K562 (cell line): ENCODE measurements around the gene DDX46. TPM values are rescaled to one million over a fixed set of nuclear protein-coding genes. Genes with fewer than 3 reads are reported as not detected.
A peak's percentile ranks its signal among the peaks of the same experiment; 100 is the strongest.

Experiments
- BRD4 ChIP-seq: fragments of 200-600 bp; sonication (generic); IDR thresholded peaks from 2 replicates; pipeline ENCODE4 v1.6.1; 2017; ENCODE audit warnings: inconsistent platforms
- CCAR2 ChIP-seq: fragments of 200-400 bp; formaldehyde crosslinking; IDR thresholded peaks from 2 replicates; pipeline ENCODE4 v1.6.1; 2017; ENCODE audit warnings: mild to moderate bottlenecking, low read depth, low read length
- EHMT2 ChIP-seq: fragments of 450-650 bp; IDR thresholded peaks from 2 replicates; pipeline ENCODE4 v1.6.1; 2018; ENCODE audit warnings: antibody characterized with exemption
- ESRRB ChIP-seq: fragments of 250-450 bp; sonication (Bioruptor Pico); IDR thresholded peaks from 2 replicates; pipeline ENCODE4 v1.5.0; 2020; ENCODE audit warnings: mild to moderate bottlenecking, moderate library complexity, borderline replicate concordance
- FIP1L1 ChIP-seq: fragments of 200-400 bp; formaldehyde crosslinking; IDR thresholded peaks from 2 replicates; pipeline ENCODE4 v1.6.1; 2018; ENCODE audit warnings: mild to moderate bottlenecking, low read depth, low read length; ENCODE audit not compliant: poor library complexity, severe bottlenecking
- MIER1 ChIP-seq: fragments of 450-650 bp; IDR thresholded peaks from 2 replicates; pipeline ENCODE4 v1.6.1; 2016; ENCODE audit warnings: antibody characterized with exemption, mild to moderate bottlenecking, low read depth
- NCOR1 ChIP-seq: fragments of 450-650 bp; IDR thresholded peaks from 2 replicates; pipeline ENCODE4 v1.6.1; 2016; ENCODE audit warnings: mild to moderate bottlenecking, moderate library complexity
- NR1H2 ChIP-seq: sonication (generic); formaldehyde crosslinking; IDR thresholded peaks from 2 replicates; pipeline ENCODE4 v1.4.0; 2020; ENCODE audit warnings: mild to moderate bottlenecking, missing genetic modification reagents
- NR4A1 ChIP-seq, 2 experiments: fragments of 250-450 bp in 1 of 2; fragments of 450-650 bp in 1 of 2; sonication (Bioruptor Pico) in 1 of 2; IDR thresholded peaks; 2 replicates each; pipeline versions ENCODE4 v1.4.0 to v1.6.1; 2016 to 2020; ENCODE audit warnings: mild to moderate bottlenecking in 2 of 2, missing compliant biosample characterization in 1 of 2, missing genetic modification characterization in 1 of 2, moderate library complexity in 1 of 2
- RBM17 ChIP-seq: fragments of 200-400 bp; formaldehyde crosslinking; IDR thresholded peaks from 2 replicates; pipeline ENCODE4 v1.6.1; 2017; ENCODE audit warnings: low read depth, mild to moderate bottlenecking, low read length, borderline replicate concordance
- RBM39 ChIP-seq: fragments of 200-400 bp; formaldehyde crosslinking; optimal IDR thresholded peaks from 2 replicates; pipeline ENCODE3; 2018; ENCODE audit warnings: low read depth, low read length
- SMARCE1 ChIP-seq: fragments of 450-650 bp; IDR thresholded peaks from 2 replicates; pipeline ENCODE4 v1.7.1; 2016; ENCODE audit warnings: mild to moderate bottlenecking
- ZNF699 ChIP-seq: fragments of 250-450 bp; sonication (Bioruptor Pico); IDR thresholded peaks from 2 replicates; pipeline ENCODE4 v1.8.0; 2021; ENCODE audit warnings: mild to moderate bottlenecking, moderate library complexity; ENCODE audit not compliant: insufficient replicate concordance
- ZSCAN32 ChIP-seq: fragments of 450-650 bp; formaldehyde crosslinking; IDR thresholded peaks from 2 replicates; pipeline ENCODE4 v1.4.0; 2020; ENCODE audit warnings: mild to moderate bottlenecking, moderate library complexity
- polyA plus RNA-seq, 8 experiments: library from polyadenylated mRNA; depleted of rRNA in 4 of 8; stranded (reverse) in 5 of 8; unstranded in 3 of 8; fragments of >200 nt; fragmentation: Nextera tagmentation in 2 of 8; fragmentation: Illumina TruSeq in 1 of 8; extraction: Ambion mirVana in 2 of 8; extraction: Trizol in 1 of 8; gene quantifications; 2 replicates each; pipeline versions ENCODE4 v1.2.1 to v1.2.3, GENCODE V29; 2011 to 2014; ENCODE audit warnings: inconsistent platforms in 1 of 8, missing spikeins in 1 of 8
- total RNA-seq, 7 experiments: library from RNA; depleted of rRNA in 6 of 7; stranded (reverse); fragments of >200 nt in 6 of 7; fragmentation: Illumina TruSeq in 2 of 7; extraction: Trizol in 2 of 7; gene quantifications; 2 replicates each; pipeline versions ENCODE4 v1.2.1 to v1.2.3, GENCODE V29; 2011 to 2021; ENCODE audit warnings: low replicate concordance in 1 of 7
- TF ChIP-seq, protein P1 (sequence below): sonication (generic); formaldehyde crosslinking; IDR thresholded peaks from 2 replicates; pipeline ENCODE4 v1.8.0; 2022; ENCODE audit warnings: mild to moderate bottlenecking, missing genetic modification reagents, borderline replicate concordance
- TF ChIP-seq, protein P2 (sequence below): fragments of 450-650 bp; formaldehyde crosslinking; IDR thresholded peaks from 2 replicates; pipeline ENCODE4 v1.4.0; 2022; ENCODE audit warnings: missing genetic modification characterization
- TF ChIP-seq, protein P3 (sequence below): fragments of 450-650 bp; IDR thresholded peaks from 2 replicates; pipeline ENCODE4 v1.6.1; 2014; ENCODE audit warnings: low read depth, mild to moderate bottlenecking, moderate library complexity, borderline replicate concordance
- TF ChIP-seq, protein P4 (sequence below): fragments of 450-650 bp; IDR thresholded peaks from 2 replicates; pipeline ENCODE4 v1.6.1; 2016; ENCODE audit warnings: antibody characterized with exemption

Gene DDX46
- total and polyA plus RNA-seq, 9 of the 15 experiments (the other 6 are each of a cell fraction or from before 2014, with no cell fraction given), result 26.2 to 99.0 (median 76.4) TPM

DNA sequence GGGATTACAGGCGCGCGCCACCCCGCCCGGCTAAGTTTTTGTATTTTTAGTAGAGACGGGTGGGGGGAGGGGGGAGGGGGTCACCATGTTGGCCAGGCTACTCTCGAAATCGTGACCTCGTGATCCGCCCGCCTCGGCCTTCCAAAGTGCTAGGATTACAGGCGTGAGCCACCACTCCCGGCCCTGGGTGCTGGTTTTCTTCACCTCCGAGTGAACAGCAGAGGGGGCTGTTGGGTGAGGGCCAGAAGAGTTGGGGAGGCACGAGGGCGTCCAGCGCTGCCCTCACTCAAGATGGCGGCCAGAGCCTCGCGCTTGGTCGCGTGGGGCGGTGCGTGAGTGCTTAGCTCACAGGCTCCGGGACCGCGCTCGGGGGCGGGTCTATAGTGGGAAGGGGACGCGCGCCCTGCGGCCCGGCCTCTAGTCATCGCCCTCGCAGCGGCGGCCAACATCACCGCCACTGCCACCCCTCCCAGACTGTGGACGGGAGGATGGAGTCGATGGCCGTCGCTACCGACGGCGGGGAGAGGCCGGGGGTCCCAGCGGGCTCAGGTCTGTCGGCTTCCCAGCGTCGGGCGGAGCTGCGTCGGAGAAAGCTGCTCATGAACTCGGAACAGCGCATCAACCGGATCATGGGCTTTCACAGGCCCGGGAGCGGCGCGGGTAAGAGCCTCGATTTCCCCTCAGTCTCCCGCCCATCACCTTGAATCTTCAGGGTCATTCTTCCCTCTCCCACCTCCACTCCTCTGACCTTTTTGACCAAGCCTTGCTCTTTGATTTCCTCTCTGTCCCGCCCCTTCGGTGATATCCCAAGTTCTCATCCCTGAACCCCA lies 20.2 kb upstream of the DDX46 start, which contains the start of gene CAMLG (continued):
- TF ChIP-seq NR4A1 (CRISPR knock-in tag; IDR thresholded peaks at IDR 0.05) (0 out of 2 replicates have a peak, but pooled peaks have one; percentile 84), NR4A1 (tag; IDR thresholded peaks at IDR 0.05) (no peak), ESRRB (CRISPR knock-in tag) (no peak), NCOR1 (no peak), FIP1L1 (no peak), SMARCE1 (no peak), RBM17 (no peak), ZNF699 (CRISPR knock-in tag) (no peak), ZSCAN32 (no peak), CCAR2 (no peak), NR1H2 (CRISPR knock-in tag) (no peak), RBM39 (no peak), EHMT2 (no peak), BRD4 (no peak), MIER1 (no peak)
- TF ChIP-seq, protein P1, sequence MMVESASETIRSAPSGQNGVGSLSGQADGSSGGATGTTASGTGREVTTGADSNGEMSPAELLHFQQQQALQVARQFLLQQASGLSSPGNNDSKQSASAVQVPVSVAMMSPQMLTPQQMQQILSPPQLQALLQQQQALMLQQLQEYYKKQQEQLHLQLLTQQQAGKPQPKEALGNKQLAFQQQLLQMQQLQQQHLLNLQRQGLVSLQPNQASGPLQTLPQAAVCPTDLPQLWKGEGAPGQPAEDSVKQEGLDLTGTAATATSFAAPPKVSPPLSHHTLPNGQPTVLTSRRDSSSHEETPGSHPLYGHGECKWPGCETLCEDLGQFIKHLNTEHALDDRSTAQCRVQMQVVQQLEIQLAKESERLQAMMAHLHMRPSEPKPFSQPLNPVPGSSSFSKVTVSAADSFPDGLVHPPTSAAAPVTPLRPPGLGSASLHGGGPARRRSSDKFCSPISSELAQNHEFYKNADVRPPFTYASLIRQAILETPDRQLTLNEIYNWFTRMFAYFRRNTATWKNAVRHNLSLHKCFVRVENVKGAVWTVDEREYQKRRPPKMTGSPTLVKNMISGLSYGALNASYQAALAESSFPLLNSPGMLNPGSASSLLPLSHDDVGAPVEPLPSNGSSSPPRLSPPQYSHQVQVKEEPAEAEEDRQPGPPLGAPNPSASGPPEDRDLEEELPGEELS (CRISPR knock-in tag), result no peak; the same call in 1 of the 2 replicates
- TF ChIP-seq, protein P2, sequence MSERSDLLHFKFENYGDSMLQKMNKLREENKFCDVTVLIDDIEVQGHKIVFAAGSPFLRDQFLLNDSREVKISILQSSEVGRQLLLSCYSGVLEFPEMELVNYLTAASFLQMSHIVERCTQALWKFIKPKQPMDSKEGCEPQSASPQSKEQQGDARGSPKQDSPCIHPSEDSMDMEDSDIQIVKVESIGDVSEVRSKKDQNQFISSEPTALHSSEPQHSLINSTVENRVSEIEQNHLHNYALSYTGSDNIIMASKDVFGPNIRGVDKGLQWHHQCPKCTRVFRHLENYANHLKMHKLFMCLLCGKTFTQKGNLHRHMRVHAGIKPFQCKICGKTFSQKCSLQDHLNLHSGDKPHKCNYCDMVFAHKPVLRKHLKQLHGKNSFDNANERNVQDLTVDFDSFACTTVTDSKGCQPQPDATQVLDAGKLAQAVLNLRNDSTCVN (CRISPR knock-in tag), result no peak
- TF ChIP-seq, protein P3, sequence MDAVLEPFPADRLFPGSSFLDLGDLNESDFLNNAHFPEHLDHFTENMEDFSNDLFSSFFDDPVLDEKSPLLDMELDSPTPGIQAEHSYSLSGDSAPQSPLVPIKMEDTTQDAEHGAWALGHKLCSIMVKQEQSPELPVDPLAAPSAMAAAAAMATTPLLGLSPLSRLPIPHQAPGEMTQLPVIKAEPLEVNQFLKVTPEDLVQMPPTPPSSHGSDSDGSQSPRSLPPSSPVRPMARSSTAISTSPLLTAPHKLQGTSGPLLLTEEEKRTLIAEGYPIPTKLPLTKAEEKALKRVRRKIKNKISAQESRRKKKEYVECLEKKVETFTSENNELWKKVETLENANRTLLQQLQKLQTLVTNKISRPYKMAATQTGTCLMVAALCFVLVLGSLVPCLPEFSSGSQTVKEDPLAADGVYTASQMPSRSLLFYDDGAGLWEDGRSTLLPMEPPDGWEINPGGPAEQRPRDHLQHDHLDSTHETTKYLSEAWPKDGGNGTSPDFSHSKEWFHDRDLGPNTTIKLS, result no peak
- TF ChIP-seq, protein P4, sequence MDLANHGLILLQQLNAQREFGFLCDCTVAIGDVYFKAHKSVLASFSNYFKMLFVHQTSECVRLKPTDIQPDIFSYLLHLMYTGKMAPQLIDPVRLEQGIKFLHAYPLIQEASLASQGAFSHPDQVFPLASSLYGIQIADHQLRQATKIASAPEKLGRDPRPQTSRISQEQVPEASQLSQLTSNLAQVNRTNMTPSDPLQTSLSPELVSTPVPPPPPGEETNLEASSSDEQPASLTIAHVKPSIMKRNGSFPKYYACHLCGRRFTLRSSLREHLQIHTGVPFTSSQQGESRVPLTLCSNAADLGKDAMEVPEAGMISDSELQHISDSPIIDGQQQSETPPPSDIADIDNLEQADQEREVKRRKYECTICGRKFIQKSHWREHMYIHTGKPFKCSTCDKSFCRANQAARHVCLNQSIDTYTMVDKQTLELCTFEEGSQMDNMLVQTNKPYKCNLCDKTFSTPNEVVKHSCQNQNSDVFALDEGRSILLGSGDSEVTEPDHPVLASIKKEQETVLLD, result no peak
